Brain microvascular endothelial cell (primary cell): ENCODE results near the gene IER5.

Experiments
- DNase-seq: peaks from one replicate; pipeline ENCODE4 v3.0.0-alpha.2; 2020
- H3K27ac ChIP-seq: fragments of 250-450 bp; sonication (Bioruptor Pico); 2 replicates; pipeline ENCODE4 v1.5.1; 2020; ENCODE audit warnings: mild to moderate bottlenecking, moderate library complexity
- H3K27me3 ChIP-seq: fragments of 250-450 bp; sonication (Bioruptor Pico); replicated peaks from 2 replicates; pipeline ENCODE4 v1.5.1; 2020; ENCODE audit warnings: mild to moderate bottlenecking
- H3K36me3 ChIP-seq: fragments of 250-450 bp; sonication (Bioruptor Pico); replicated peaks from 2 replicates; pipeline ENCODE4 v1.5.1; 2020; ENCODE audit warnings: mild to moderate bottlenecking
- H3K4me3 ChIP-seq: 2 replicates; pipeline ENCODE4 v1.5.1; 2011; ENCODE audit warnings: low read depth, mild to moderate bottlenecking, control low read depth, low read length, moderate library complexity
- CTCF ChIP-seq: IDR thresholded peaks from 2 replicates; pipeline ENCODE4 v1.5.1; 2011; ENCODE audit warnings: low read depth, mild to moderate bottlenecking, moderate library complexity, low read length, control low read depth, inconsistent platforms; ENCODE audit errors: missing control alignments
- in situ Hi-C: cut with HindIII; loops from 2 replicates; pipeline ENCODE4 v1.10.0; 2017; ENCODE audit warnings: low sequenced_read_pairs, low pct_ligation_motif_present

Gene IER5

GRCh38 chr1:181102841-181103240, 14.3 kb downstream of the IER5 start:
- DNase-seq, result no peak
- in situ Hi-C loops, result no loop called here
- TF ChIP-seq CTCF, result no peak
- no peak overlapping the region for H3K27ac ChIP-seq
- no peaks in the 10 kb centered on the region for H3K36me3 ChIP-seq
- no peak overlapping the region for H3K4me3 ChIP-seq
- no peaks in the 10 kb centered on the region for H3K27me3 ChIP-seq

DNA sequence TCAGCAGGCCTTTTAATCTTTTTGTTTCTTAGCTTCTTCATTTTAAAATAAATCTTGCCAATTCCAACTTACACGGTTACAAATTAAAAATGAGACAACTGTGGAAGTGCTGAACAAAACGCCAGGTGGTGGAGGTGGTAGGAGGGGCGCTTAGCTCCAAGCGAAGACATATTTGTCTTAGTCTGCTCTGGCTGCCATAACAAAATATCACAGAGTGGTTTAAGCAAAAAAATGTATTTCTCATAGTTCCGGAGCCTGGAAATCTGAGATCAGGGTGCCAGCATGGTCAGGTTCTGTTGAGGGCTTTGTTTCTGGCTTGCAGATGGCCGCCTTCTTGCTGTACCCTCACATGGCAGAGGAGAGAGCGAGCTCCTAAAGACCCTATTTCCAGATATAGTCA, 14.9 kb downstream of the IER5 start:
- Histone ChIP-seq H3K36me3 (no peaks in the 10 kb centered on the region), H3K27ac (no peak overlapping the region), H3K4me3 (no peak overlapping the region), H3K27me3 (no peaks in the 10 kb centered on the region)
- no peak for TF ChIP-seq CTCF
- no peak for DNase-seq
- in situ Hi-C loops, result no loop called here

DNA sequence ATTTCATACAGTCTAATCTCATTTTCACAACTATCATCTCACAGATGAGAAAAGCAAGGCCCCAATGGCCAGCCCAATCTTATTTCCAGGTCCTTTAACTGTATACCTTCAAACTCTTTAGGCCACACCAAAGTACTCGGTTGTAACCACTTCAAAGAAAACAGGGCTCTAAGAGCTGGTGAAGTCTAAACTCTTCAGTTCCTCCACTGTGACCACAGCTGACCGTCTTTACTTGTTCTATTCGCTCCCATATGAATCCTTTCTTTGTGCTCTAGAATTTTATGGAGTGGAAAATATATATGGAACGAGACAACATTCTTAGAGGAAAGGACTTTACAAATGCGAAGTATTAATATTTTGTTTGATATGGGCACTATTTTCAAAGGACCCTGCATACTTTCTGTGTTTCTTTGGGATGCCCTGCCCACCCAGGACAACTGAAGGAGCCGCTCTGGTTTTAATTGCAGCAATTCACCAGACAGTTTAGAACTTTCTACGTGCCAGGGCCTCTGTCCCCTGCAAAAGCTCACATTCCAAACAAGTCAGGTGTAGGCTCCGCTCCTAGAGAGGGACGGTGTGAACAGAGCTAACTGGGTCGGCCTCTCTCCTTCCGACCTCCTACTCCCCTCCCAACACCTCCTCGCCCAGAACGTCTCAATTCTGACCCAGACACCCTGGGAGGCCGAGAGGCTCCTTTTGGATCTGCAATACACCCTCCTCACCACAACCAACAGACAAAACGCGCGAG, 15.7 kb downstream of the IER5 start:
- TF ChIP-seq CTCF, result peak; percentile 27
- peak overlapping the region; percentile 71 for H3K27ac ChIP-seq
- no peak for DNase-seq
- in situ Hi-C loops, result no loop called here
- no peaks in the 10 kb centered on the region for H3K27me3 ChIP-seq
- no peaks in the 10 kb centered on the region for H3K36me3 ChIP-seq
- peak overlapping the region; percentile 69 for H3K4me3 ChIP-seq

- TF ChIP-seq CTCF, result no peak
- in situ Hi-C loops, result no loop called here
- no peak for DNase-seq
- no peaks in the 10 kb centered on the region for H3K27me3 ChIP-seq
- H3K27ac ChIP-seq, result peak overlapping the region; percentile 71
- H3K4me3 ChIP-seq, result peak overlapping the region; percentile 69
- H3K36me3 ChIP-seq, result no peaks in the 10 kb centered on the region
These were observed 16.3 kb downstream of the IER5 start for GRCh38 chr1:181104790-181105133.

DNA sequence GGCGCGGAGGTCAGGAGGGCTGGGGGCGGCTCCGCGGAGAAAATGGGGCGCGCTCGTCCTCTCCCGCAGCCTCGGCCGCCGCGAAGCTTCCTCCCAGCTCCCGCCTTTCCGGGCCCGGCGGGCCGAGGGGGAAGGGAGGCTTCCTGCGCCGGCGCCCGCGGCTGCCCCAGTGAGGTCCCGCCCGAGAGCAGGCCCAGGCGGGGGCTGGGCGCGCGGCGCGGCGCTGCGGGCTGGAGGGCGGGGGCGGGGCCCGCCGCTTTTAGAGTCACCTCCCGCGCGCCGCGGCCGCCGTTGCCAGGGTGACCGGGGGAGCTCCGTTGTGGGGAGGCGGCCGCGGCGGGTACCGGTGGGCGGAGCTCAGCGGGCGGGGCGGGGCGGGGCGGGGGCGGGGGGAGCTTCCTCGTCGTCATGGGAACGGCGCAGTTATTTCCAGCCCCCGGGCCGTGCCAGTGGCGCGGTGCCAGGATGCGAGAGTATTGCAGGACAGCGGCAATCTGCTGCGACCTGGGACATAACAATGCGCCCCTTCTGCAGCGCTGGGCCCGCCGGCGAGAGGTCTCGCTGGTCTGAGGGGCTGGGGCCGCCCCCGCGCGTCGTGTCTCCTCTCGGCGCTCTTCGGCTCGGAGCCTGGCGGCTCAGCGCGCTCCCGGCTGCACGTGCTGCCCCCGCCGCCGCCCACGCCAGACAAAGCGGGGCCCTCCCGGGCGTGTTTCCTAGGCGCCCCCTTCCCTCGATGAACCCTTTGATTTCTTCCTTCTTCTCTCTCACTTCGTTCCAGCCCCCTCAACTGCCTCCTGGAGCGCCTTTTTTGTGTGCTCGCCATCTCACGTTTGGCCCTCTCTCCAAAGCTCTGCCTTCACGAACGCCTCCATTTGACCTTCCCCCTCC, 16.9 kb downstream of the IER5 start:
- H3K4me3 ChIP-seq, result peak overlapping the region; percentile 69
- in situ Hi-C loops, result no loop called here
- H3K27ac ChIP-seq, result peak overlapping the region; percentile 71
- no peaks in the 10 kb centered on the region for H3K27me3 ChIP-seq
- TF ChIP-seq CTCF, result no peak
- peak; percentile 76 for DNase-seq
- no peaks in the 10 kb centered on the region for H3K36me3 ChIP-seq
